Neural progenitor cell (in vitro differentiated cells): Measurements from ENCODE around the gene TBX5. TPM values are rescaled to one million over a fixed set of nuclear protein-coding genes. Genes with fewer than 3 reads are reported as not detected.

Experiments
- DNase-seq: peaks from one replicate; pipeline ENCODE4 v3.0.0-alpha.2; 2016; ENCODE audit warnings: low spot score
- H2AFZ ChIP-seq: fragments of 200-600 bp; sonication (generic); replicated peaks from 2 replicates; pipeline ENCODE4 v1.6.1; 2016; ENCODE audit warnings: antibody characterized with exemption
- H3F3A ChIP-seq: fragments of 200-600 bp; sonication (generic); 2 replicates; pipeline ENCODE4 v1.6.1; 2016; ENCODE audit warnings: antibody characterized with exemption, low read depth
- H3K27ac ChIP-seq: fragments of 200-600 bp; sonication (generic); 2 replicates; pipeline ENCODE4 v1.5.1; 2016; ENCODE audit warnings: mild to moderate bottlenecking
- H3K27me3 ChIP-seq: fragments of 200-600 bp; sonication (generic); 2 replicates; pipeline ENCODE4 v1.6.1; 2016; ENCODE audit warnings: mild to moderate bottlenecking, moderate library complexity
- H3K36me3 ChIP-seq: fragments of 200-600 bp; sonication (generic); 2 replicates; pipeline ENCODE4 v1.5.1; 2016
- H3K4me1 ChIP-seq: fragments of 200-600 bp; sonication (generic); 2 replicates; pipeline ENCODE4 v1.6.1; 2016; ENCODE audit warnings: mixed run types
- H3K4me2 ChIP-seq: fragments of 200-600 bp; sonication (generic); 2 replicates; pipeline ENCODE4 v1.6.1; 2016
- H3K4me3 ChIP-seq: fragments of 200-600 bp; sonication (generic); 2 replicates; pipeline ENCODE4 v1.5.1; 2016
- H3K79me2 ChIP-seq: fragments of 200-600 bp; sonication (generic); 2 replicates; pipeline ENCODE4 v1.6.1; 2016; ENCODE audit warnings: low read depth
- H3K9ac ChIP-seq: fragments of 200-600 bp; sonication (generic); 2 replicates; pipeline ENCODE4 v1.6.1; 2016
- H3K9me3 ChIP-seq: fragments of 200-600 bp; sonication (generic); 2 replicates; pipeline ENCODE4 v1.5.1; 2016; ENCODE audit warnings: low read depth
- H4K20me1 ChIP-seq: fragments of 200-600 bp; sonication (generic); 2 replicates; pipeline ENCODE4 v1.6.1; 2016; ENCODE audit warnings: low read depth
- H3K27ac Mint-ChIP-seq: 3 replicates; pipeline ENCODE4 v1.8.0; 2021; ENCODE audit warnings: mixed read lengths
- H3K27me3 Mint-ChIP-seq: 2 replicates; pipeline ENCODE4 v1.8.0; 2022; ENCODE audit warnings: low read depth, mild to moderate bottlenecking, inconsistent platforms, moderate library complexity, mixed read lengths; ENCODE audit not compliant: insufficient read depth
- H3K36me3 Mint-ChIP-seq: 3 replicates; pipeline ENCODE4 v1.8.0; 2021; ENCODE audit warnings: mixed read lengths
- H3K4me1 Mint-ChIP-seq: 3 replicates; pipeline ENCODE4 v1.8.0; 2021; ENCODE audit warnings: mixed read lengths
- H3K4me3 Mint-ChIP-seq: 3 replicates; pipeline ENCODE4 v1.8.0; 2021; ENCODE audit warnings: mild to moderate bottlenecking, moderate library complexity, mixed read lengths
- H3K9me3 Mint-ChIP-seq: 3 replicates; pipeline ENCODE4 v1.8.0; 2020; ENCODE audit warnings: mixed read lengths
- CTCF ChIP-seq: fragments of 200-600 bp; sonication (generic); IDR thresholded peaks from 2 replicates; pipeline ENCODE4 v1.5.1; 2017; ENCODE audit warnings: antibody characterized with exemption, mild to moderate bottlenecking
- EZH2 ChIP-seq: fragments of 200-600 bp; sonication (generic); IDR thresholded peaks from 2 replicates; pipeline ENCODE4 v1.6.1; 2017; ENCODE audit warnings: antibody characterized with exemption, mild to moderate bottlenecking, moderate library complexity
- EZH2phosphoT487 ChIP-seq: fragments of 200-600 bp; sonication (generic); IDR thresholded peaks from 2 replicates; pipeline ENCODE4 v1.6.1; 2017; ENCODE audit warnings: antibody characterized with exemption
- total RNA-seq: library from RNA; depleted of rRNA; stranded (reverse); fragments of >200 nt; gene quantifications from 2 replicates; pipeline ENCODE4 v1.2.3, GENCODE V29; 2015; ENCODE audit warnings: low replicate concordance

Gene TBX5
- total RNA-seq, 1 donor from 2014 or later = not detected

GRCh38 chr12:114371733-114372132 is 34.2 kb downstream of the TBX5 start:
- H4K20me1 ChIP-seq = no peaks in the 10 kb centered on the region
- H3K27me3 ChIP-seq = no peaks in the 10 kb centered on the region
- no peaks in the 10 kb centered on the region for H3K4me1 Mint-ChIP-seq
- no peak overlapping the region for H2AFZ ChIP-seq
- H3K4me3 Mint-ChIP-seq = no peak overlapping the region
- no peak for DNase-seq
- no peaks in the 10 kb centered on the region for H3K36me3 ChIP-seq
- no peak for TF ChIP-seq EZH2phosphoT487
- no peak for TF ChIP-seq EZH2
- no peak for TF ChIP-seq CTCF
- H3K9me3 ChIP-seq = no peaks in the 10 kb centered on the region
- no peak overlapping the region for H3K27ac ChIP-seq
- H3K27me3 Mint-ChIP-seq = peaks cover 9% of the 10 kb centered on the region
- no peaks in the 10 kb centered on the region for H3K36me3 Mint-ChIP-seq
- no peak overlapping the region for H3K4me2 ChIP-seq
- no peaks in the 10 kb centered on the region for H3K9me3 Mint-ChIP-seq
- no peaks in the 10 kb centered on the region for H3K79me2 ChIP-seq
- H3F3A ChIP-seq = no peaks in the 10 kb centered on the region
- no peaks in the 10 kb centered on the region for H3K4me1 ChIP-seq
- H3K27ac Mint-ChIP-seq = no peak overlapping the region
- no peak overlapping the region for H3K9ac ChIP-seq
- no peak overlapping the region for H3K4me3 ChIP-seq

- H3K4me3 ChIP-seq = no peak overlapping the region
- Mint-ChIP-seq H3K4me3 (no peak overlapping the region), H3K4me1 (no peaks in the 10 kb centered on the region), H3K27ac (no peak overlapping the region), H3K9me3 (no peaks in the 10 kb centered on the region), H3K36me3 (no peaks in the 10 kb centered on the region), H3K27me3 (peaks cover 8% of the 10 kb centered on the region)
- TF ChIP-seq EZH2 (no peak), CTCF (peak; percentile 17)
- H3K27me3 ChIP-seq = no peaks in the 10 kb centered on the region
- H3K4me2 ChIP-seq = no peak overlapping the region
- H3K4me1 ChIP-seq = no peaks in the 10 kb centered on the region
- no peak overlapping the region for H3K9ac ChIP-seq
- H2AFZ ChIP-seq = no peak overlapping the region
- H4K20me1 ChIP-seq = no peaks in the 10 kb centered on the region
- no peaks in the 10 kb centered on the region for H3F3A ChIP-seq
- no peaks in the 10 kb centered on the region for H3K79me2 ChIP-seq
- no peak overlapping the region for H3K27ac ChIP-seq
- peak; percentile 10 for DNase-seq
- H3K9me3 ChIP-seq = no peaks in the 10 kb centered on the region
- H3K36me3 ChIP-seq = no peaks in the 10 kb centered on the region
These were observed 34.7 kb downstream of the TBX5 start for GRCh38 chr12:114371250-114371649.

- Histone ChIP-seq H4K20me1 (no peaks in the 10 kb centered on the region), H3K4me2 (no peak overlapping the region), H3K4me1 (no peaks in the 10 kb centered on the region), H3K79me2 (no peaks in the 10 kb centered on the region), H3K4me3 (no peak overlapping the region), H3K27me3 (no peaks in the 10 kb centered on the region), H3K36me3 (no peaks in the 10 kb centered on the region), H3K9ac (no peak overlapping the region), H2AFZ (no peak overlapping the region), H3F3A (no peaks in the 10 kb centered on the region), H3K9me3 (no peaks in the 10 kb centered on the region), H3K27ac (no peak overlapping the region)
- TF ChIP-seq EZH2phosphoT487 = no peak
- TF ChIP-seq CTCF = no peak
- no peak for TF ChIP-seq EZH2
- no peaks in the 10 kb centered on the region for H3K4me1 Mint-ChIP-seq
- no peaks in the 10 kb centered on the region for H3K36me3 Mint-ChIP-seq
- H3K9me3 Mint-ChIP-seq = no peaks in the 10 kb centered on the region
- no peak for DNase-seq
- H3K27me3 Mint-ChIP-seq = peaks cover 8% of the 10 kb centered on the region
- H3K4me3 Mint-ChIP-seq = no peak overlapping the region
- no peak overlapping the region for H3K27ac Mint-ChIP-seq
These were observed 37.1 kb downstream of the TBX5 start for GRCh38 chr12:114368685-114369452.
